AG09309 (cell line): ENCODE measurements around the gene SLC43A3.

Experiments
- DNase-seq: peaks from one replicate; pipeline ENCODE4 v3.0.0-alpha.2; 2010; ENCODE audit warnings: low read depth
- H3K4me3 ChIP-seq: 2 replicates; pipeline ENCODE4 v1.5.1; 2011; ENCODE audit warnings: mild to moderate bottlenecking, low read depth, low read length, moderate library complexity; ENCODE audit not compliant: control insufficient read depth
- CTCF ChIP-seq: IDR thresholded peaks from 2 replicates; pipeline ENCODE4 v1.5.1; 2011; ENCODE audit warnings: mild to moderate bottlenecking, low read depth, low read length, inconsistent platforms; ENCODE audit not compliant: insufficient read depth, control insufficient read depth; ENCODE audit errors: missing control alignments

The SLC43A3 gene

GRCh38 chr11:57359396-57359795 is 67.5 kb downstream of the SLC43A3 start:
- DNase-seq: no peak
- no peak for TF ChIP-seq CTCF
- H3K4me3 ChIP-seq: no peak overlapping the region

GRCh38 chr11:57358991-57359390 is 67.9 kb downstream of the SLC43A3 start:
- no peak overlapping the region for H3K4me3 ChIP-seq
- no peak for DNase-seq
- TF ChIP-seq CTCF: no peak

GRCh38 chr11:57358543-57358961 is 68.4 kb downstream of the SLC43A3 start:
- no peak overlapping the region for H3K4me3 ChIP-seq
- DNase-seq: no peak
- no peak for TF ChIP-seq CTCF

GRCh38 chr11:57357856-57358255 is 69.1 kb downstream of the SLC43A3 start:
- TF ChIP-seq CTCF: no peak
- no peak overlapping the region for H3K4me3 ChIP-seq
- no peak for DNase-seq

GRCh38 chr11:57357310-57357709 is 69.6 kb downstream of the SLC43A3 start:
- TF ChIP-seq CTCF: no peak
- DNase-seq: no peak
- no peak overlapping the region for H3K4me3 ChIP-seq
